Esophagus muscularis mucosa (tissue), 4 donors: ENCODE measurements around the gene CLEC16A. TPM values are rescaled to one million over a fixed set of nuclear protein-coding genes. Genes with fewer than 3 reads are reported as not detected.

Source experiments
- DNase-seq: peaks from one replicate; pipeline ENCODE4 v3.0.0-alpha.2; 2017; ENCODE audit errors: extremely low spot score
- H3K27ac ChIP-seq, 4 donors: fragments of 200-600 bp; sonication (generic); replicated peaks in 1 of 4; 1 replicate in 3 of 4; 2 replicates in 1 of 4; pipeline ENCODE4 v1.5.1; 2016 to 2019; ENCODE audit warnings: mild to moderate bottlenecking in 1 of 4
- H3K27me3 ChIP-seq, 4 donors: fragments of 200-600 bp; sonication (generic); one replicate each; pipeline versions ENCODE4 v1.5.1 to v1.6.0; 2016 to 2019
- H3K36me3 ChIP-seq, 4 donors: fragments of 200-600 bp; sonication (generic); one replicate each; pipeline ENCODE4 v1.5.1; 2016 to 2019
- H3K4me1 ChIP-seq, 4 donors: fragments of 200-600 bp; sonication (generic); one replicate each; pipeline ENCODE4 v1.5.1; 2016 to 2019
- H3K4me3 ChIP-seq, 4 donors: fragments of 200-600 bp; sonication (generic); 1 replicate in 2 of 4; 2 replicates in 2 of 4; pipeline ENCODE4 v1.5.1; 2016 to 2019; ENCODE audit warnings: mild to moderate bottlenecking in 4 of 4, moderate library complexity in 1 of 4
- H3K9me3 ChIP-seq, 4 donors: fragments of 200-600 bp; sonication (generic); 1 replicate in 3 of 4; 2 replicates in 1 of 4; pipeline ENCODE4 v1.5.1; 2016 to 2019
- CTCF ChIP-seq, 3 experiments: fragments of 200-600 bp in 2 of 3; fragments of 450-650 bp in 1 of 3; sonication (generic) in 2 of 3; IDR thresholded peaks; one replicate each; pipeline ENCODE4 v1.5.1; 2017 to 2019; ENCODE audit warnings: antibody characterized with exemption in 3 of 3, mild to moderate bottlenecking in 2 of 3, moderate library complexity in 1 of 3
- EP300 ChIP-seq: sonication (generic); formaldehyde crosslinking; IDR thresholded peaks from one replicate; pipeline ENCODE4 v1.6.1; 2017; ENCODE audit warnings: antibody characterized with exemption
- POLR2A ChIP-seq: fragments of 450-650 bp; IDR thresholded peaks from one replicate; pipeline ENCODE4 v1.6.1; 2017; ENCODE audit warnings: antibody characterized with exemption, moderate library complexity, mild to moderate bottlenecking, low read depth
- POLR2AphosphoS5 ChIP-seq, 2 donors: sonication (generic); formaldehyde crosslinking; IDR thresholded peaks; one replicate each; pipeline ENCODE4 v1.6.1; 2017; ENCODE audit warnings: antibody characterized with exemption in 2 of 2
- WGBS: methylation state at CpG from one replicate; pipeline ENCODE4 v1.1.5; 2018; 5-methylcytosine and 5-hydroxymethylcytosine counted together
- intact Hi-C: fragments of 100-400 bp; cut with DNase I; formaldehyde crosslinking; loops from one replicate; pipeline ENCODE4 v1.15.1; 2023
- total RNA-seq, 4 donors: library from RNA; depleted of rRNA; stranded (reverse); fragments of >200 nt; gene quantifications; one replicate each; pipeline versions ENCODE4 v1.1.0 to v1.2.1, GENCODE V29; 2016

The CLEC16A gene
- total RNA-seq, 4 donors from 2014 or later: 22.3 to 34.7 (median 29.2) TPM

- peaks cover 16 to 24% (median 18%) of the 10 kb centered on the region in 4 donors for H3K4me1 ChIP-seq
- WGBS: 98% methylated on average over 11 of the region's 11 CpGs
- no peak overlapping the region for H3K27ac ChIP-seq
- no peaks in the 10 kb centered on the region for H3K27me3 ChIP-seq
- H3K9me3 ChIP-seq: no peaks in the 10 kb centered on the region
- no peak overlapping the region for H3K4me3 ChIP-seq
- intact Hi-C loops: no loop called here
- no peak for DNase-seq
- peaks cover 22 to 65% (median 43%) of the 10 kb centered on the region in 4 donors for H3K36me3 ChIP-seq
- TF ChIP-seq EP300: no peak
- TF ChIP-seq POLR2A: no peak
- TF ChIP-seq POLR2AphosphoS5 (IDR thresholded peaks at IDR 0.05): no peak
- no peak for TF ChIP-seq CTCF (IDR thresholded peaks at IDR 0.05)
Observed at GRCh38 chr16:11123666-11124065, 179.3 kb downstream of the CLEC16A start.

GRCh38 chr16:11125936-11126335 is 181.6 kb downstream of the CLEC16A start:
- DNase-seq: no peak
- Histone ChIP-seq H3K4me1 (peaks cover 28 to 35% (median 33%) of the 10 kb centered on the region in 4 donors), H3K4me3 (no peak overlapping the region), H3K27me3 (no peaks in the 10 kb centered on the region), H3K27ac (no peak overlapping the region), H3K9me3 (no peaks in the 10 kb centered on the region), H3K36me3 (peaks cover 18 to 58% (median 41%) of the 10 kb centered on the region in 4 donors)
- intact Hi-C loops: no loop called here
- WGBS: 96% methylated on average over 17 of the region's 17 CpGs
- TF ChIP-seq CTCF (IDR thresholded peaks at IDR 0.05): no peak
- TF ChIP-seq POLR2A: no peak
- no peak for TF ChIP-seq EP300
- no peak for TF ChIP-seq POLR2AphosphoS5 (IDR thresholded peaks at IDR 0.05)

GRCh38 chr16:11126399-11127054 is 182.2 kb downstream of the CLEC16A start:
- H3K27ac ChIP-seq: no peak overlapping the region
- no peaks in the 10 kb centered on the region for H3K9me3 ChIP-seq
- peaks cover 34 to 41% (median 39%) of the 10 kb centered on the region in 4 donors for H3K4me1 ChIP-seq
- intact Hi-C loops: no loop called here
- H3K36me3 ChIP-seq: peaks cover 14 to 52% (median 36%) of the 10 kb centered on the region in 4 donors
- DNase-seq: no peak
- H3K27me3 ChIP-seq: no peaks in the 10 kb centered on the region
- WGBS: 72% methylated on average over 12 of the region's 12 CpGs
- TF ChIP-seq POLR2AphosphoS5 (IDR thresholded peaks at IDR 0.05): no peak
- no peak for TF ChIP-seq POLR2A
- TF ChIP-seq EP300: no peak
- no peak for TF ChIP-seq CTCF (IDR thresholded peaks at IDR 0.05)
- H3K4me3 ChIP-seq: no peak overlapping the region

GRCh38 chr16:11127610-11128195 is 183.3 kb downstream of the CLEC16A start:
- no peaks in the 10 kb centered on the region for H3K9me3 ChIP-seq

More at GRCh38 chr16:11127610-11128195, 183.3 kb downstream of the CLEC16A start:
- H3K4me1 ChIP-seq: peaks cover 39 to 51% (median 44%) of the 10 kb centered on the region in 4 donors
- WGBS: 78% methylated on average over 7 of the region's 7 CpGs
- H3K27me3 ChIP-seq: no peaks in the 10 kb centered on the region
- no peak for TF ChIP-seq POLR2AphosphoS5 (IDR thresholded peaks at IDR 0.05)
- no peak for TF ChIP-seq EP300
- peak overlapping the region; percentile 44 to 65 (median 58) for H3K27ac ChIP-seq
- H3K4me3 ChIP-seq: no peak overlapping the region
- intact Hi-C loops: no loop called here
- H3K36me3 ChIP-seq: peaks cover 14 to 44% (median 35%) of the 10 kb centered on the region in 4 donors
- DNase-seq: no peak
